Activated CD4-positive, alpha-beta T cell treated with anti-CD3 and anti-CD28 coated beads, Interleukin-10, Interleukin-2, amounts not matched to agents 100 ng/mL and 50 ng/mL, durations not matched to agents 16 hours and 8 hours (primary cell): ENCODE results near the gene TC2N.
"Not testable (repeated sequence)": the region's sequence is repeated elsewhere in the genome, so short reads cannot be mapped to it uniquely, and the experiment has no call there.

ENCODE experiments used
- DNase-seq: peaks from one replicate; pipeline ENCODE4 v3.0.0-alpha.2; 2020

The TC2N gene

DNA sequence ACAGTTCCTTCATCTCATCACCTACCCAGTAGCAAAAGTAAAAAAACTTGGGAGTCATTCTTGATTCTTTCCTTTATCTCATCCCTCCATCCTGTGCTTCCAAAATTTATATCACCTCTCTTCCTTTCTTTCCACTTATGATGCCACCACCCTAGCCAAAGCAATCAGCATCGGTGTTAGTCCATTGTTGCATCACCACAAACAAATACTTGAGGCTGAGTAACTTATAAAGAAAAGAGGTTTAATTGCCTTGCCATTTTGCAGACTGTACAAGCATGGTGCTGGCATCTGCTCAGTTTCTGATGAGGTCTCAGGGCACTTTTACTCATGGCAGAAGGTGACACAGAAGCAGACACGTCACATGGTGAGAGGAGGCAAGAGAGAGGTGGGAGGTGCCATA, 115.6 kb downstream of the TC2N start:
- no peak for DNase-seq

DNA sequence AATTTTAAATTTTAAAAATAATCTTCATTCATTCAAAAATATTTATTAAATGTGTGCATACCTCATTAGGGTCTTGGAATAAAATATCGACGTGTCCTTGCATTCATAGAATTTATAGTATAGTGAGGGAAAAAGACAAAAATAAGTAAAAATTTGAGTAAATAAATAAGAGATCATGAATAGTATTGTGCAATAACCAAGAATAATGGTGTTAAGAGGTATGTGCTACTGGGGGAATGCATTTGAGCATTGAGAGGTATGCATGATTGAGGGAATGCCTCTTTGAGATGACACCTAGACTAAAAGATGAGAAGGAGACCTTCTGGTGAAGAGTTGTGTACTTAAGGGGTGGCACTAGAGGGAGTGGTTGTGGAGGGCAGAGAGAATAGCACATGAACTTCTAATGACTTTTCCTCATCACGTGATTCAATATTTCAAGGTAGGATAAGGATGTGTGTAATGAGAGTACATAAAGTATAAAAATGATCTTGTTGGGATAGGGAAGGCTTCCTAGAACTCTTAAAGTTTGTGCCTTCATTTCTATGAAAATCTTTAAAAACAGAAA, 116.6 kb downstream of the TC2N start:
- DNase-seq = no peak

DNA sequence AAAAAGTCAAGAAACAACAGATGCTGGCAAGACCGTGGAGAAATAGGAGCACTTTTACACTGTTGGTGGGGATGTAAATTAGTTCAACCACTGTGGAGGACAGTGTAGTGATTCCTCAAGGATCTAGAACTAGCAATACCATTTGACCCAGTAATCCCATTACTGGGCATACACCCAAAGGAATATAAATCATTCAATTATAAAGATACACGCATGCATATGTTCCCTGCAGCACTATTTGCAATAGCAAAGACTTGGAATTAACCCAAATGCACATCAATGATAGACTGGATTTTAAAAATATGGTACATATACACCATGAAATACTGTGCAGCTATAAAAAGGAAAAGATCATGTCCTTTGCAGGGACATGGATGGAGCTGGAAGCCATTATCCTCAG, 117.5 kb downstream of the TC2N start:
- DNase-seq = no peak

DNA sequence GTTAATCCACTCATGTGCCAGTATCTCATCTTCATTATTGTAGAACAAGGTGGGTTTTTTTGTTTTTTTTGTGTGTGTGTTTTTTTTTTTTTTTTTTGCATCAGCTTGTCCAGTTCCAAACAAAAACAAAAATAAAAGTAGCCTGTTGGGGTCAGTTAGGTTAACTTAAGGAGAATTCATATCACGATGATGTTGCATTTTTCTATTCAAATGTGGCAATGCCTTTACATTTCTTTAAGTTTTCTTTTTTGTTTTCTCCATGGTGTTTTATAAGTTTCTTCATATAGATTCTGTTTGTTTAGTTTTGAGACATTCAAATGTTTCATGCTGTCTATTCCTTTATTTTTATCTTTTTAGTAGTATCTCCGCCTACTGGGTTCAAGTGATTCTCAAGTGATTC, 119.3 kb downstream of the TC2N start:
- DNase-seq = no peak

DNA sequence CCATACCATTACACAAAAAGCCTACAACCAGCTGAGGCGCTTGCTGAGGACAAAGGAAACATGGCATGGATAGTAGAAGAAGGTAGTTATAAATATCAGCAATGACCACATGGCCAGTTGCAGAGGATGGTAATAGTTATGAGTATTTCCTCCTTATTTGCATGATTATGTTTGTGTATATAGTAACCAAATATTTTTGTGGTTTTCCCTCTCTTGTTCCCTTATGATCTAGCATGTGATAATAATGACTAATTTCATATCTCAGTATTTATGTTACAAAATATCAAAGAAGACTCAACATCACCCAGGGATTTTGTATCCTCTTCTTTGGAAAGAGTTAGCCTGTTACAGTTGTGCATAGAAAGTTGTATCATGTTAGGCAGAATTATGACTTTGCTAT, 122.0 kb downstream of the TC2N start:
- DNase-seq = no peak

DNA sequence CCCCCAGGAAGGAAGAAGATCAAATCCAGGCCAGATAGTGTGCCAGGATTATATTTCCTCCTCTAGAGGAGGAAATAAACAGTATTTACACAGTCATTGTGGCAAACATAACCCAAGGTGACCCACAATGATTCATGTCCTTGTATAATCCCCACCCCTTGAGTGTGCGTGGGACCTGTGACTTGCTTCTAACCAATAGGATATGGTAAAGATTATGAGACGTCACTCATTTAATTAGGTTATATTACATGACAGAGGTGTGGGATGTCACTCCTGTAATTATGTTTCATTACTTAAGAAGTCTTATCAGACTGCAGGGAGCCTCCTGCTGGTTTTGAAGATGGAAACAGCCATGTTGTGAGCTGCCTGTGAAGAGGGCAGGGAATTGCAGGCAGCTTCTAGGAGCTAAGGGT, 123.3 kb downstream of the TC2N start:
- no peak for DNase-seq

DNA sequence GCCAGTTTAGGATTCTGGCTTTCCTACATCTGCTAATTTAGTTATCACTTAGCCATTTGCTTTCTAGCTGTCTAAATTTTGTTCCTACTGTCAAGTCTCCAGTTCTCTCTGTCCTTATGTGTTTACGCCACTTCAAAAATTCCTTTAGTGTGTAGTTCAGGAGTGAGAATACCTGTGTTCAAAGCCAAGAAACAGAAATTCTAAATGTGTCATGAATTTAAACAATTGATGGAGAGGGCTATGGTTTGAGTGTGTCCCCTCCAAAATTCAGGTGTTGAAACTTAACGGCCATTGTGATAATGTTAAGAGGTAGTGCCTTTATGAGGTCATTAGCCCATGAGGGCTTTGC, 124.1 kb downstream of the TC2N start:
- DNase-seq = no peak

DNA sequence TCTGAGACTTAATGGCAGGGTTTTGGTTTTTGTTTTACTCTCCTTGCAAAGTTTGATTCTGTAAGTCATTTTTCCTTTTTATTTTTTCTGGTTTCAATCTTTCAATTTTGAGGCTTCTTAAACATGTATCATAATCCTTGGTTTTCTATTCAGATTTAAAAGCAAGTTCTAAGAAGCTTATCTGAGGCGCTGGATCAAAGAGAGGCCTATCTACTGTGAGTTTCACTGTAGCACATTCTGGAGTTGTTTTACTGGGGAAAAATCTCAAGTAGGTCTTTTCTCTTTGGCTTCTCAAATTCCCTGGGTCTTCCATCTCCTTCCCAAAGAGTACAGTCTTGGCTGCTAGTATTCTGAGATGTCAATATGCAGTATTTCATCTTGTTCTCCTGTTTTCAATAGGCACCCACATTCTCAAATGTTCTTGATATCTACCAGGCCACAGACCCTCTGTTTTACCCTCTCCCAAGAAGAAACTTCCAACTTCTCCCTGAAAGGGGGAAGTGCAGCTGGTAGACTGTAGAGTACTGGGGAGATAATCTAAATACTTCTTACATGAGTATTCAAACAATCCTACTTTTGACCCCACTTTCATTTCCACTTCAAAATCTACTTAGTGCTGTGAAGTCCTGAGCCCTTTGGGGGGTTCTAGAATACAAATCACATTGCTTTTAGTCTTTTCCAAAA, 124.6 kb downstream of the TC2N start:
- DNase-seq = no peak

DNA sequence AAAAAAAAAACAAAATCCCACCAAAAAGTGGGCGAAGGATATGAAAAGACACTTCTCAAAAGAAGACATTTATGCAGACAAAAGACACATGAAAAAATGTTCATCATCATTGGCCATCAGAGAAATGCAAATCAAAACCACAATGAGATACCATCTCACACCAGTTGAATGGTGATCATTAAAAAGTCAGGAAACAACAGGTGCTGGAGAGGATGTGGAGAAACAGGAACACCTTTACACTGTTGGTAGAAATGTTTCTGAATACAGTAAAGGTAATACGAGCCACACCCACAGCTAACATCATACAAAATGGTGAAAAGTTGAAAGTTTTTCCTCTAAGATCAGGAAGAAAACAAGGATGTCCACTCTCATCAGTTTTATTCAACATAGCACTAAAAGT, 127.5 kb downstream of the TC2N start:
- DNase-seq = not testable (repeated sequence)

DNA sequence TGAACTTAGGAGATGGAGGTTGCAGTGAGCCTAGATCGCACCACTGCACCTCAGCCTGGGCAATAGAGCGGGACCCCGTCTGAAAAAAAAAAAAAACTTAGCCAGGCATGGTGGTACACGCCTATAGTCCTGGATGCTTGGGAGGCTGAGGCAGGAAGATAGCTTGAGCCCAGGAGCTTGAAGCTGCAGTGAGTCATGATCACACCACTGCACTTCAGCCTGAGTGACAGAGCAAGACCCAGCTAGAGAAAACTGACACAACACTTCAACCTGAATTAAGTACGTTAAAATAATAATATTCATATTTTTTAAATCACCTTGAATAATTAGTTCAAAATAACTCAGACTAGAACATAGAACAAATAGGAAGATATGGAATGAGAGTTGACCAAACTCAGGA, 129.7 kb downstream of the TC2N start:
- no peak for DNase-seq

DNA sequence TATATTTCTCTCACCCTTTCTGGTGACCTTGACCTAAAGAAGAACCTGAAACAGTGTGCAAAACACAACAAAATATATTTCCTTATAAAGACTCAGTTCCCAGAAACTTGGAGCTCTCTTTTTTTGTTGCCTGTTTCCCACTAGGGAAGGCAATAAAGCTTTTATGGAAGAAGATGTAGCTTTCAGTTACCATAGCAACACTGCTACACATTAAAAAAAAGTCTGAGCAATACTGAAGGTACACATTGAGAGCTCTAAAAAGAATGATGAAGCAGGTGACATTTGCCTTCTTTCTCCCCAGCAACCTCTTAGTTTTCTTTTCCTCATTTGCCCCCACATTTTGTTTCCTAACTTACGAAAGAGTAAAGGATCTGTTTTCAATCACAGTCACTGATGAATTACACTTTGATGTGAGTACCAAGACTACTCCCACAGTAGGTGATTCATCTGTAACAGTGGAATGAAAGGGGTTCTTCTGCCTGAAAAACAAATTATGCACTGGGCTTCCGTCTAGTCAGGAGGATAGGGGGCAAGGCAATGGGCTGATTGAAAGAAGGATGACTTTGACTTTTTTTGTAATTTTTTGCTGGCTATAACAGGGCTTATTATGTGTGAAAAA, 134.4 kb downstream of the TC2N start:
- DNase-seq = no peak

DNA sequence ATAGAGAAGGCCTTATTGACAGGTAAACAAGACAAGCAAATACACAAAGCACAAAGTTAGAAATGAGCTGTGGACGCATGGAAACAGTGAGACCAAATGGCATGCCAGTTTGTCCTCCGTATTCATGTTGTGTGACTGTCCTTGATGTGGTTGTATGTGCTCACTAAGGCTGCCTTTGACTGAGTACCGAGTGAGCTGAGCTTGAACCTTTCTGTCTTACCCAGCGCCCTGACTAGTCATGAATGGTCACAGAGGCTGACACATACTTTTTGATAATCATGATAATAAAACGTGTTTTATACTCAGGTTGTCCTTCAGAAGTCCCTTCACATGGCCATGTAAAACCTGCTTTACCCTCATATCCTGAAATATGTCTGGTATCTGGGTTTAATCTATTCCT, 134.9 kb downstream of the TC2N start:
- DNase-seq = no peak

DNA sequence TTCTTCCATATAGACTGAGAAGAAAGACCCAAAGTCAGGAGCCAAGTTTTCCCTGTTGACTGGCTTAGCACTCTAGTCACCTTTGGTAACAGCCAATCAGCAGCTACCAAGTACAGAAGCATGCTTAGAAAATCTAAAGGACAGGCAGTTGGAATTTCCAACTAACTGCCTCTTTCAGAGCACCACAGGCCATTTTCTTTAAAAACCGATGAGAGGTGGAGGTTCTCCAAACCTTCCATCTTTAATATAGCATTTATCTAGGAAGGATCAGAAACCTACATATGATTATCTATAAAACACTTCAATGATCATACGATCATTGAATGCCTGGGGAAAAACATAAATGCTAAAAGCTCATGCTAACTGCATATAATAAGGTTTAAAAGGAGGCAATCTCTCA, 135.3 kb downstream of the TC2N start, which contains the start of gene CATSPERB:
Gene CATSPERB (minus strand): TSS at position 101 of the 400 bp plus-strand sequence. CDS start 2,607 bp downstream, outside the sequence.
- DNase-seq = no peak

DNA sequence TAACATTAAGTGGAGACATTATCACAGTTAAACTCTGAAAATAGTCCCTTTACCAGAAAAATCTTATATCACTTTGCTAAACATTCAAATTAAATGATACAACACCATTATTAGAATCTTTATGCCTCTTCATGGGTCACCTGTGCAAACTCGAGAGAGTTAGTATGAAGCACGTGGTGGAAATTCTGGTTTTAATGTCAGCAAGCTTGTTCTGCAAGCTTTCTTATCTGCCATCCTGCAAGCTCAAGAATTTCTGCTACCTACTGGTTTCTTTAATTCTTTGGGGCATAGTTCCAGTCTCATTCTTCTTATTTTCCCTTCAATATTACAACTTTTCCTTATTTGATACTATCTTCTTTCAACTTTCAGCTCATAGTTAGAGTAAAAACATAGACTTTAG, 136.3 kb downstream of the TC2N start:
- DNase-seq = no peak

DNA sequence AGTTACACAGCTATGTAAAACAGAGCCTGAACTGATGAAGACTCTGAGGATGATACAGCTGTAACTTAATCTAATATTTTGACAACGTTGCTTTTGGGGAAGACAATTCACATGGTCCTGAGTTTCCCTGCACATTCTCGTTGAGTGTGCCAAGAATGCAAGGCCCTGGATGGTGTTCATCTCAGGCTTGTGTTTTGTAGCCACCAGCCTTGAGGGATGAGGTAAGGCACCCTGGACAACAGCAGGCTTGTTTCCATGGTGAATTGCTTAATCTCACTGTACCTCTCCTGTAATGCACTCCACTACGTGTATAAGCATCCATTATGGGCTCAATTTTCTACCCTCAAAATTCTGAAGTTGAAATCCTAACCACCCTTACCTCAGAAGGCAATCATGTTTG, 137.6 kb downstream of the TC2N start:
- DNase-seq = no peak
